Mesenchymal stem cell (in vitro differentiated cells and primary cell): Measurements from ENCODE around the gene MTCL1.
A peak's percentile ranks its signal among the peaks of the same experiment; 100 is the strongest.

Source experiments
- DNase-seq: peaks from one replicate; pipeline ENCODE4 v3.0.0-alpha.2; 2013
- H2AFZ ChIP-seq: one replicate; pipeline ENCODE4 v1.6.1; 2013; ENCODE audit warnings: low read depth, mild to moderate bottlenecking, control low read depth, inconsistent platforms, low read length, moderate library complexity
- H2AK5ac ChIP-seq: 2 replicates; pipeline ENCODE4 v1.6.1; 2013; ENCODE audit warnings: low read length, moderate library complexity, mild to moderate bottlenecking, inconsistent platforms; ENCODE audit not compliant: severe bottlenecking
- H2BK120ac ChIP-seq: one replicate; pipeline ENCODE4 v1.6.1; 2013; ENCODE audit warnings: low read depth, mild to moderate bottlenecking, inconsistent platforms, low read length, moderate library complexity
- H2BK12ac ChIP-seq, 2 experiments: one replicate each; pipeline ENCODE4 v1.6.1; 2013; ENCODE audit warnings: inconsistent platforms in 2 of 2, low read length in 2 of 2, mild to moderate bottlenecking in 2 of 2, moderate library complexity in 2 of 2, control low read depth in 1 of 2
- H2BK15ac ChIP-seq: one replicate; pipeline ENCODE4 v1.6.1; 2013; ENCODE audit warnings: mild to moderate bottlenecking, low read depth, inconsistent platforms; ENCODE audit not compliant: poor library complexity, severe bottlenecking
- H2BK5ac ChIP-seq: 2 replicates; pipeline ENCODE4 v1.6.1; 2013; ENCODE audit warnings: low read depth, mild to moderate bottlenecking, low read length, control low read depth, inconsistent platforms; ENCODE audit not compliant: poor library complexity, severe bottlenecking
- H3K14ac ChIP-seq, 2 experiments: one replicate each; pipeline ENCODE4 v1.6.1; 2013; ENCODE audit warnings: inconsistent platforms in 2 of 2, low read length in 2 of 2, control low read depth in 1 of 2, mild to moderate bottlenecking in 1 of 2, moderate library complexity in 1 of 2
- H3K18ac ChIP-seq, 2 experiments: one replicate each; pipeline ENCODE4 v1.6.1; 2013; ENCODE audit warnings: inconsistent platforms in 2 of 2, low read length in 2 of 2, control low read depth in 1 of 2, low read depth in 1 of 2, mild to moderate bottlenecking in 1 of 2
- H3K23ac ChIP-seq, 2 experiments: one replicate each; pipeline ENCODE4 v1.6.1; 2013; ENCODE audit warnings: inconsistent platforms in 2 of 2, low read length in 2 of 2, mild to moderate bottlenecking in 2 of 2, moderate library complexity in 2 of 2, control low read depth in 1 of 2
- H3K27ac ChIP-seq: 2 replicates; pipeline ENCODE4 v1.5.1; 2013; ENCODE audit warnings: mild to moderate bottlenecking, moderate library complexity, low read length, control low read depth, inconsistent platforms; ENCODE audit not compliant: poor library complexity, severe bottlenecking
- H3K27me3 ChIP-seq, 2 experiments: 2 replicates each; pipeline versions ENCODE4 v1.6.1 to v1.7.0; 2013; ENCODE audit warnings: low read length in 2 of 2, mild to moderate bottlenecking in 2 of 2, moderate library complexity in 2 of 2, control low read depth in 1 of 2, inconsistent platforms in 1 of 2; ENCODE audit not compliant: control insufficient read depth in 1 of 2, insufficient read depth in 1 of 2
- H3K36me3 ChIP-seq, 2 experiments: 2 replicates each; pipeline versions ENCODE4 v1.6.1 to v1.7.0; 2013; ENCODE audit warnings: low read length in 2 of 2, control low read depth in 1 of 2, inconsistent platforms in 1 of 2, low read depth in 1 of 2, mild to moderate bottlenecking in 1 of 2; ENCODE audit not compliant: insufficient read depth in 2 of 2, control insufficient read depth in 1 of 2
- H3K4ac ChIP-seq, 2 experiments: one replicate each; pipeline ENCODE4 v1.6.1; 2013; ENCODE audit warnings: inconsistent platforms in 2 of 2, low read length in 2 of 2, mild to moderate bottlenecking in 2 of 2, moderate library complexity in 2 of 2, control low read depth in 1 of 2, low read depth in 1 of 2
- H3K4me1 ChIP-seq: 2 replicates; pipeline ENCODE4 v1.6.1; 2013; ENCODE audit warnings: low read depth, low read length, control low read depth; ENCODE audit not compliant: control insufficient read depth, insufficient read depth
- H3K4me2 ChIP-seq: 2 replicates; pipeline ENCODE4 v1.6.1; 2013; ENCODE audit warnings: low read length, mild to moderate bottlenecking, inconsistent platforms; ENCODE audit not compliant: poor library complexity, severe bottlenecking
- H3K4me3 ChIP-seq, 2 experiments: 2 replicates each; pipeline versions ENCODE4 v1.5.1 to v1.7.0; 2013; ENCODE audit warnings: low read length in 2 of 2, mild to moderate bottlenecking in 2 of 2, control low read depth in 1 of 2, low read depth in 1 of 2; ENCODE audit not compliant: insufficient read depth in 1 of 2
- H3K79me1 ChIP-seq: replicated peaks from 2 replicates; pipeline ENCODE4 v1.6.1; 2013; ENCODE audit warnings: mild to moderate bottlenecking, control low read depth, low read length, inconsistent platforms; ENCODE audit not compliant: poor library complexity, severe bottlenecking
- H3K9ac ChIP-seq: 2 replicates; pipeline ENCODE4 v1.7.0; 2013; ENCODE audit warnings: mild to moderate bottlenecking, low read length, moderate library complexity
- H3K9me3 ChIP-seq: 2 replicates; pipeline ENCODE4 v1.7.0; 2013; ENCODE audit warnings: mild to moderate bottlenecking, low read length; ENCODE audit not compliant: control insufficient read depth
- H4K8ac ChIP-seq: one replicate; pipeline ENCODE4 v1.6.1; 2013; ENCODE audit warnings: inconsistent platforms, mild to moderate bottlenecking, low read length, moderate library complexity
- H4K91ac ChIP-seq: one replicate; pipeline ENCODE4 v1.6.1; 2013; ENCODE audit warnings: mild to moderate bottlenecking, low read length, inconsistent platforms
- WGBS: methylation state at CpG from one replicate; pipeline ENCODE4 v1.1.7; 2013; ENCODE audit warnings: mixed read lengths; 5-methylcytosine and 5-hydroxymethylcytosine counted together

The MTCL1 gene

DNA sequence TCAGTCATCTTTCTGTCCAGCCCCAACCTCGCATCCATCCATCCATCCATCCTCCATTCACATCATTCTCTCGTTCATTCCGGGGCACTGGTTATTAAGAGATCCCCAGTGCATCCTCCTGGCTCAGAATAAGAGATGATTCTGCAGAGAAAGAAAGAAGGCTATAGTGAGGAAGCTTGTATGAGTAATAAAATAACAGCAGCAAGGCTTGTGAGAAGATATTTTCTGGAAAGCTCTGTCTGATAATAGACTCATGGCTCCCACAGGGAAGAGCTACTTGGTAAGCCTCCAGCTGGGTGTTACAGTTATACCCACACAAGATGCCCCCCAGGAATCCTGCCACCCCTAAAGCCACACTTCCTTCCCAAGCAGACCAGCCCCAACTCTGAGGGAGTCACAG lies 143.2 kb downstream of the MTCL1 start:
- DNase-seq: no peak
- Histone ChIP-seq H2AK5ac (no peak overlapping the region), H3K36me3 (no peaks in the 10 kb centered on the region), H4K91ac (no peak overlapping the region), H3K27me3 (no peaks in the 10 kb centered on the region), H3K4ac (no peak overlapping the region), H3K4me1 (peaks cover 7% of the 10 kb centered on the region), H3K23ac (no peak overlapping the region), H3K18ac (no peak overlapping the region), H3K79me1 (no peaks in the 10 kb centered on the region), H2AFZ (no peak overlapping the region), H4K8ac (no peak overlapping the region), H3K27ac (no peak overlapping the region), H2BK120ac (no peak overlapping the region), H3K14ac (no peak overlapping the region), H3K9ac (no peak overlapping the region), H2BK15ac (no peak overlapping the region), H3K4me3 (peak overlapping the region in 1 of 2 experiments; percentile 38), H2BK12ac (no peak overlapping the region), H2BK5ac (no peak overlapping the region), H3K4me2 (no peak overlapping the region), H3K9me3 (no peaks in the 10 kb centered on the region)
- 87% methylated on average over 3 of the region's 3 CpGs for WGBS

- no peak overlapping the region for H4K8ac ChIP-seq
- no peak overlapping the region for H3K9ac ChIP-seq
- WGBS: 98% methylated on average over 2 of the region's 2 CpGs
- no peak overlapping the region for H3K4me2 ChIP-seq
- no peak overlapping the region for H3K4ac ChIP-seq
- no peak overlapping the region for H2BK120ac ChIP-seq
- no peak overlapping the region for H2BK15ac ChIP-seq
- no peaks in the 10 kb centered on the region for H3K9me3 ChIP-seq
- no peaks in the 10 kb centered on the region for H3K79me1 ChIP-seq
- H3K36me3 ChIP-seq: no peaks in the 10 kb centered on the region
- no peak overlapping the region for H4K91ac ChIP-seq
- no peak overlapping the region for H3K18ac ChIP-seq
- H3K27me3 ChIP-seq: no peaks in the 10 kb centered on the region
- no peak overlapping the region for H3K4me3 ChIP-seq
- no peak overlapping the region for H2BK5ac ChIP-seq
- no peak overlapping the region for H3K23ac ChIP-seq
- no peak overlapping the region for H2AFZ ChIP-seq
- DNase-seq: no peak
- no peak overlapping the region for H2BK12ac ChIP-seq
- peaks cover 7% of the 10 kb centered on the region for H3K4me1 ChIP-seq
- H2AK5ac ChIP-seq: no peak overlapping the region
- no peak overlapping the region for H3K14ac ChIP-seq
- no peak overlapping the region for H3K27ac ChIP-seq
Observed at GRCh38 chr18:8849696-8850095, 144.3 kb downstream of the MTCL1 start.

GRCh38 chr18:8851659-8852058 lies 146.3 kb downstream of the MTCL1 start:
- Histone ChIP-seq H2BK15ac (no peak overlapping the region), H3K23ac (no peak overlapping the region), H3K14ac (no peak overlapping the region), H2AK5ac (no peak overlapping the region), H3K4me1 (peaks cover 5% of the 10 kb centered on the region), H3K27ac (no peak overlapping the region), H3K4me2 (no peak overlapping the region), H3K4me3 (no peak overlapping the region), H4K8ac (no peak overlapping the region), H3K9ac (no peak overlapping the region), H2BK5ac (no peak overlapping the region), H2BK12ac (no peak overlapping the region), H2BK120ac (no peak overlapping the region), H3K27me3 (no peaks in the 10 kb centered on the region), H3K36me3 (no peaks in the 10 kb centered on the region), H3K18ac (peak overlapping the region in 1 of 2 experiments; percentile 56), H2AFZ (no peak overlapping the region), H3K9me3 (no peaks in the 10 kb centered on the region), H3K79me1 (no peaks in the 10 kb centered on the region), H4K91ac (no peak overlapping the region), H3K4ac (no peak overlapping the region)
- 88% methylated on average over 2 of the region's 2 CpGs for WGBS
- DNase-seq: no peak

DNA sequence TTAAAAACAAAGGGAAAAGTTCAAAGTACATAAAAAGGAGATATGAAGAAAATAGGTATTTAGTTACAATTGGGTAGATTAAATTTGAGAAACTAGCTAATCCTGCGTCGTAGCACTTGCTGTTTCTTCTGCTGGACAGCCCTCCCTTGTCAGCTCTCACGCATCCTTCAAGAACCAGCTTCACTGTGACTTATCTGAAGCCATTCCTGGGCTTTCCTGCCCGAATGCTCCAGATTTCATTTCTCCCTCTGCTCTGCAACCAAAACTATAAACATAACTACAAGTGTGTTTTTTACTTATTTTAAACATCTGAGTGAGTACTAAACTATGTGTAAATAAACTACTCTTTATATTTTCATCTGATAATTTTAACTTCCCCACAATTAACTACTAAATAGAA lies 149.2 kb downstream of the MTCL1 start:
- H3K27ac ChIP-seq: no peak overlapping the region
- peak overlapping the region in 1 of 2 experiments; percentile 28 for H2BK12ac ChIP-seq
- H3K4ac ChIP-seq: no peak overlapping the region
- H2BK5ac ChIP-seq: no peak overlapping the region
- no peak overlapping the region for H4K91ac ChIP-seq
- DNase-seq: peak; percentile 48
- no peak overlapping the region for H2AFZ ChIP-seq
- no peak overlapping the region for H3K9ac ChIP-seq
- no peak overlapping the region for H3K4me2 ChIP-seq
- no peak overlapping the region for H4K8ac ChIP-seq
- no peaks in the 10 kb centered on the region for H3K36me3 ChIP-seq
- no peak overlapping the region for H3K18ac ChIP-seq
- H3K4me1 ChIP-seq: peaks cover 3% of the 10 kb centered on the region
- H3K9me3 ChIP-seq: no peaks in the 10 kb centered on the region
- H2BK15ac ChIP-seq: no peak overlapping the region
- H3K79me1 ChIP-seq: no peaks in the 10 kb centered on the region
- H3K14ac ChIP-seq: no peak overlapping the region
- no peak overlapping the region for H2AK5ac ChIP-seq
- H3K27me3 ChIP-seq: no peaks in the 10 kb centered on the region
- H3K4me3 ChIP-seq: no peak overlapping the region
- WGBS: 53% methylated on average over 4 of the region's 4 CpGs
- H3K23ac ChIP-seq: no peak overlapping the region
- no peak overlapping the region for H2BK120ac ChIP-seq
